Activated CD8-positive, alpha-beta T cell treated with anti-CD3 and anti-CD28 coated beads for 36 hours (primary cell): ENCODE data around the gene HERC4. TPM values are rescaled to one million over a fixed set of nuclear protein-coding genes. Genes with fewer than 3 reads are reported as not detected.

Experiments used
- ATAC-seq: fragments of 200-7000 bp; cut with Tn5 transposase; one replicate; pipeline ENCODE4 v1.10.0; 2021; ENCODE audit warnings: mild to moderate bottlenecking, moderate library complexity
- CTCF ChIA-PET: fragments of 350-600 bp; sonication (Branson Sonifier 250); formaldehyde crosslinking; loops from one replicate; lab custom pipeline; 2021; ENCODE audit warnings: antibody characterized with exemption; lab: Charles Lee
- POLR2A ChIA-PET: fragments of 350-600 bp; sonication (Branson Sonifier 250); formaldehyde crosslinking; loops from one replicate; lab custom pipeline; 2021; ENCODE audit warnings: antibody characterized with exemption; lab: Charles Lee
- DNase-seq: peaks from one replicate; pipeline ENCODE4 v3.0.0-alpha.2; 2020
- H3K27ac Mint-ChIP-seq: one replicate; pipeline ENCODE4 v1.8.0; 2021; ENCODE audit warnings: mild to moderate bottlenecking, mixed read lengths
- H3K27me3 Mint-ChIP-seq: one replicate; pipeline ENCODE4 v1.8.0; 2021; ENCODE audit warnings: mixed read lengths
- H3K36me3 Mint-ChIP-seq: one replicate; pipeline ENCODE4 v1.8.0; 2021; ENCODE audit warnings: low read depth, mixed read lengths
- H3K4me1 Mint-ChIP-seq: one replicate; pipeline ENCODE4 v1.8.0; 2021; ENCODE audit warnings: low read depth, mixed read lengths
- H3K4me3 Mint-ChIP-seq: one replicate; pipeline ENCODE4 v1.8.0; 2021; ENCODE audit warnings: mild to moderate bottlenecking, moderate library complexity, mixed read lengths
- H3K9me3 Mint-ChIP-seq: one replicate; pipeline ENCODE4 v1.8.0; 2021; ENCODE audit warnings: mixed read lengths
- CTCF ChIP-seq: fragments of 200-600 bp; IDR thresholded peaks from one replicate; pipeline ENCODE4 v1.8.0; 2022; ENCODE audit warnings: antibody characterized with exemption, mild to moderate bottlenecking
- intact Hi-C: fragments of 100-400 bp; cut with micrococcal nuclease; formaldehyde crosslinking; loops from one replicate; pipeline ENCODE4 v1.10.0; 2022
- total RNA-seq, 2 experiments: library from RNA; stranded (reverse); gene quantifications; one replicate each; pipeline ENCODE4 v1.2.3, GENCODE V29; 2021

Gene HERC4
- total RNA-seq, 2 experiments from 2014 or later, result 59.3 to 59.6 TPM

DNA sequence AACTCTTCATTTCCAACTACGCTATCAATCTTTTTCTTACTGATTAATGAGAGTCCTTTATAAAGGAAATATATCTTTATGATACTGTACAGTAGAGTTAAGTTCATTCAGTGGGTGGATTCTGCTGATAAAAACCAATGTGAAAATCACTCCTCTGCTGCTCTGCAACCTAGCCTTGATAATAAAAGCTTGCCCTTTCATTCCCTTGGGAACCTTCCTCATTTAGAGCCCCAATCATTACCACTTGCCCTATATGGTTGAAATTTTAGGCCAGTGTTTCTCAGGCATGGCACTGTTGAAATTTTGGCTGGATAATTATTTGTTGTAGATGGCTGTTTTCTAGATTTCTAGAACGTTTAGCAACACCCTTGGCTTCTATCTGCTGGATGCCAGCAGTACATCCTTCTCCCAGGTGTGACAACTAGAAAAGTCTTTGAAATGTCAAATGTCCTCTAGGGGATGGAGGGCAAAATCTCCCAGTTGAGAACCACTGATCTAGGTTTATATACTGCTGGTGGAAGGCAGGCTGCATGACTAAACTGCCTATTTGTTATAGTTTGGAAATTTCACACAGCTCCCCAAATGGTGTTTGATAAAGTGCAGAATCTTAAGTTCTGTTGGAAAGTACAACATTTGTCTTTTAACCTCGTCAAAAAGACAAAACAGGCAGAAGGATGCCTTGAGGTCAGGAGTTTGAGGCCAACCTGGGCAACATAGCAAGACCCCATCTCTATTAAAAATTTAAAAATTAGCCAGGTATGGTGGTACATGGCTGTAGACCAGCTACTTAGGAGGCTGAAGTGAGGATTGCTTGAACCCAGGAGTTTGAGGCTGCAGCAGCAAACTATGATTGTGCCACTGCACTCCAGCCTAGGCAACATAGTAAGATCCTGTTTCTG lies 199.5 kb downstream of the HERC4 start:
- Mint-ChIP-seq H3K27ac (no peak overlapping the region), H3K9me3 (no peaks in the 10 kb centered on the region), H3K4me3 (no peak overlapping the region), H3K36me3 (no peaks in the 10 kb centered on the region), H3K27me3 (no peaks in the 10 kb centered on the region), H3K4me1 (no peaks in the 10 kb centered on the region)
- ChIA-PET CTCF (interaction anchor here (0.6 to 2.9 kb wide), 2 partner anchors 8 to 20 kb away, joined by 3 to 14 read pairs; no protein-coding TSS in a partner anchor), POLR2A (interaction anchor here (1.2 kb wide), 1 partner anchor 9 kb away, joined by 4 read pairs; no protein-coding TSS in a partner anchor)
- intact Hi-C loops, result no loop called here
- ATAC-seq (no peak), DNase-seq (no peak)
- TF ChIP-seq CTCF, result no peak

Other genes with a start within 250 kb of the HERC4 start
- 10 to 100 TPM; 29.1 to 32.5 TPM for gene DNAJC12, start 237.1 kb downstream of the HERC4 start, total RNA-seq
- gene SIRT1, start 190.6 kb downstream of the HERC4 start, total RNA-seq, result 10 to 100 TPM; 27.5 to 29.8 TPM
- not detected for gene MYPN, start 34.2 kb upstream of the HERC4 start, total RNA-seq
- not detected for gene ATOH7, start 156.8 kb upstream of the HERC4 start, total RNA-seq